DMS 273 (cell line): ENCODE data around the gene TGM3.
"Not testable (repeated sequence)": the region's sequence is repeated elsewhere in the genome, so short reads cannot be mapped to it uniquely, and the experiment has no call there.

Experiments used
- DNase-seq: peaks from one replicate; lab custom pipeline; 2025; ENCODE audit not compliant: unreplicated experiment; lab: John Stamatoyannopoulos, UW

The TGM3 gene

GRCh38 chr20:2295886-2296515, at the start of gene TGM3:
Gene TGM3 (plus strand): TSS chr20:2296001. CDS start chr20:2296064, 63 bp downstream.
- DNase-seq = no peak

- peak; percentile 68 for DNase-seq
These were observed 49.7 kb upstream of the TGM3 start for GRCh38 chr20:2246069-2246491.

- DNase-seq = no peak
These were observed 47.0 kb upstream of the TGM3 start for GRCh38 chr20:2248837-2249236.

GRCh38 chr20:2249935-2250334, 45.9 kb upstream of the TGM3 start:
- no peak for DNase-seq

- no peak for DNase-seq
These were observed 43.3 kb upstream of the TGM3 start for GRCh38 chr20:2252419-2252997.

GRCh38 chr20:2253256-2253655, 42.5 kb upstream of the TGM3 start:
- no peak for DNase-seq

GRCh38 chr20:2254333-2254732, 41.5 kb upstream of the TGM3 start:
- DNase-seq = no peak

- DNase-seq = no peak
These were observed 39.8 kb upstream of the TGM3 start for GRCh38 chr20:2255926-2256531.

GRCh38 chr20:2259731-2260130, 36.1 kb upstream of the TGM3 start:
- no peak for DNase-seq

GRCh38 chr20:2260250-2260649, 35.6 kb upstream of the TGM3 start:
- no peak for DNase-seq

GRCh38 chr20:2261046-2261485, 34.7 kb upstream of the TGM3 start:
- no peak for DNase-seq

- DNase-seq = no peak
These were observed 34.2 kb upstream of the TGM3 start for GRCh38 chr20:2261629-2262028.

- no peak for DNase-seq
These were observed 31.7 kb upstream of the TGM3 start for GRCh38 chr20:2264118-2264517.

- DNase-seq = not testable (repeated sequence)
These were observed 31.0 kb upstream of the TGM3 start for GRCh38 chr20:2264621-2265374.

GRCh38 chr20:2273634-2274302, 22.0 kb upstream of the TGM3 start:
- no peak for DNase-seq

- DNase-seq = no peak
These were observed 19.8 kb upstream of the TGM3 start for GRCh38 chr20:2276015-2276414.

GRCh38 chr20:2279253-2279779, 16.5 kb upstream of the TGM3 start:
- DNase-seq = no peak

- DNase-seq = no peak
These were observed 15.7 kb upstream of the TGM3 start for GRCh38 chr20:2280082-2280481.

GRCh38 chr20:2281563-2281962, 14.2 kb upstream of the TGM3 start:
- DNase-seq = no peak

- no peak for DNase-seq
These were observed 13.6 kb upstream of the TGM3 start for GRCh38 chr20:2282181-2282580.
